HCT116 (cell line): Measurements from ENCODE around the gene IL1B. TPM values are rescaled to one million over a fixed set of nuclear protein-coding genes. Genes with fewer than 3 reads are reported as not detected.

Source experiments
- ATAC-seq: fragments of 200-7000 bp; cut with Tn5 transposase; 2 replicates; pipeline ENCODE4 v1.9.1; 2020; ENCODE audit warnings: mild to moderate bottlenecking, moderate library complexity
- BruUV-seq: library from RNA; stranded (reverse); fragments of 400-500 nt; replicated peaks from 2 replicates; lab custom pipeline; 2021; lab: Mats Ljungman, UMichigan
- CTCF ChIA-PET: fragments of 300-600 bp; sonication (Branson Sonifier 250); formaldehyde crosslinking; loops from one replicate; lab custom pipeline; 2021; ENCODE audit warnings: antibody characterized with exemption; lab: Charles Lee
- POLR2A ChIA-PET: fragments of 300-600, 350-600 bp; sonication (Branson Sonifier 250); formaldehyde crosslinking; loops from one replicate; lab custom pipeline; 2021; ENCODE audit warnings: antibody characterized with exemption; lab: Charles Lee
- RAD21 ChIA-PET, 2 experiments: fragments of 300-600 bp; sonication (Branson Sonifier 250); formaldehyde crosslinking; loops; one replicate each; lab custom pipeline; 2023; ENCODE audit warnings: low total read pairs in 2 of 2; ENCODE audit not compliant: uncharacterized antibody in 2 of 2, unreplicated experiment in 2 of 2, low non-redundant PET in 1 of 2; lab: Charles Lee
- DNase-seq: peaks from one replicate; pipeline ENCODE4 v3.0.0-alpha.2; 2010; ENCODE audit warnings: low read depth, low spot score
- H2AFZ ChIP-seq: fragments of 200-600 bp; shearing (Covaris generic), sonication (generic); 2 replicates; pipeline ENCODE4 v1.6.1; 2017; ENCODE audit warnings: low read depth, mixed run types, mixed read lengths, antibody characterized with exemption, low read length; ENCODE audit not compliant: poor library complexity, severe bottlenecking
- H3K27ac ChIP-seq: 2 replicates; pipeline ENCODE4 v1.5.1; 2012; ENCODE audit warnings: low read depth, low read length
- H3K27me3 ChIP-seq: fragments of 200-600 bp; sonication (generic); 2 replicates; pipeline ENCODE4 v1.6.1; 2016; ENCODE audit warnings: mixed run types, low read length, mixed read lengths; ENCODE audit not compliant: insufficient read depth
- H3K36me3 ChIP-seq, 2 experiments: fragments of 200-500 bp in 1 of 2; fragments of 200-600 bp in 1 of 2; sonication (Bioruptor generic) in 1 of 2; sonication (generic) in 1 of 2; 2 replicates each; pipeline versions ENCODE4 v1.5.1 to v1.6.1; 2014 to 2016; ENCODE audit warnings: low read length in 2 of 2, inconsistent platforms in 1 of 2, mixed read lengths in 1 of 2, mixed run types in 1 of 2; ENCODE audit not compliant: insufficient read depth in 2 of 2, control insufficient read depth in 1 of 2
- H3K4me1 ChIP-seq, 2 experiments: fragments of 200-600 bp in 1 of 2; sonication (generic) in 1 of 2; 2 replicates each; pipeline versions ENCODE4 v1.5.1 to v1.6.1; 2012 to 2017; ENCODE audit warnings: low read length in 2 of 2, inconsistent platforms in 1 of 2, mild to moderate bottlenecking in 1 of 2, mixed read lengths in 1 of 2, mixed run types in 1 of 2, moderate library complexity in 1 of 2; ENCODE audit not compliant: insufficient read depth in 2 of 2, control insufficient read depth in 1 of 2
- H3K4me2 ChIP-seq: fragments of 200-600 bp; sonication (generic); 2 replicates; pipeline ENCODE4 v1.6.1; 2017; ENCODE audit warnings: mixed run types, low read length, mixed read lengths
- H3K4me3 ChIP-seq, 2 experiments: fragments of 200-600 bp in 1 of 2; sonication (generic) in 1 of 2; replicated peaks in 1 of 2; 2 replicates each; pipeline ENCODE4 v1.5.1; 2011 to 2016; ENCODE audit warnings: low read length in 2 of 2, control low read depth in 1 of 2, low read depth in 1 of 2, mild to moderate bottlenecking in 1 of 2, mixed read lengths in 1 of 2, mixed run types in 1 of 2
- H3K79me2 ChIP-seq: fragments of 200-600 bp; sonication (generic); 2 replicates; pipeline ENCODE4 v1.6.1; 2017; ENCODE audit warnings: mild to moderate bottlenecking, mixed run types, low read length, moderate library complexity, mixed read lengths; ENCODE audit not compliant: insufficient read depth
- H3K9ac ChIP-seq: fragments of 200-600 bp; sonication (generic); 2 replicates; pipeline ENCODE4 v1.6.1; 2016; ENCODE audit warnings: low read length, mixed read lengths
- H3K9me2 ChIP-seq: fragments of 200-600 bp; sonication (generic), shearing (Covaris generic); 2 replicates; pipeline ENCODE4 v1.6.1; 2017; ENCODE audit warnings: mixed run types, mild to moderate bottlenecking, moderate library complexity; ENCODE audit not compliant: insufficient read depth
- H3K9me3 ChIP-seq, 2 experiments: fragments of 200-500 bp in 1 of 2; fragments of 200-600 bp in 1 of 2; sonication (Bioruptor generic) in 1 of 2; sonication (generic) in 1 of 2; 2 replicates each; pipeline ENCODE4 v1.6.1; 2014 to 2017; ENCODE audit warnings: low read length in 2 of 2, mixed read lengths in 2 of 2, inconsistent platforms in 1 of 2, low read depth in 1 of 2, mild to moderate bottlenecking in 1 of 2, mixed run types in 1 of 2, moderate library complexity in 1 of 2; ENCODE audit not compliant: control insufficient read depth in 1 of 2, insufficient read depth in 1 of 2
- H4K20me1 ChIP-seq: fragments of 200-600 bp; sonication (generic), shearing (Covaris generic); 2 replicates; pipeline ENCODE4 v1.6.1; 2017; ENCODE audit warnings: mixed run types, mild to moderate bottlenecking, moderate library complexity; ENCODE audit not compliant: insufficient read depth
- CBX3 ChIP-seq: IDR thresholded peaks from 2 replicates; pipeline ENCODE4 v1.6.1; 2012; ENCODE audit warnings: low read depth
- EZH2phosphoT487 ChIP-seq: fragments of 200-600 bp; IDR thresholded peaks from 2 replicates; pipeline ENCODE4 v1.6.1; 2018; ENCODE audit warnings: antibody characterized with exemption, borderline replicate concordance
- FOSL1 ChIP-seq: IDR thresholded peaks from 2 replicates; pipeline ENCODE4 v1.6.1; 2012; ENCODE audit warnings: low read depth
- POLR2A ChIP-seq: IDR thresholded peaks from 2 replicates; pipeline ENCODE4 v1.7.0; 2011; ENCODE audit warnings: borderline replicate concordance; ENCODE audit not compliant: insufficient read depth, insufficient read length; ENCODE audit errors: extremely low read depth
- POLR2AphosphoS5 ChIP-seq: IDR thresholded peaks from 2 replicates; pipeline ENCODE4 v1.6.1; 2011; ENCODE audit warnings: mild to moderate bottlenecking, low read depth, low read length, moderate library complexity
- SIN3A ChIP-seq: IDR thresholded peaks from 2 replicates; pipeline ENCODE4 v1.6.1; 2012; ENCODE audit warnings: low read depth
- SP1 ChIP-seq: IDR thresholded peaks from 2 replicates; pipeline ENCODE4 v1.6.1; 2012; ENCODE audit warnings: low read depth
- ZNF274 ChIP-seq: fragments of 200-500 bp; sonication (Bioruptor generic); IDR thresholded peaks from 2 replicates; pipeline ENCODE4 v1.6.1; 2014; ENCODE audit warnings: mild to moderate bottlenecking, low read depth, low read length, inconsistent platforms
- intact Hi-C: fragments of 100-400 bp; cut with micrococcal nuclease; formaldehyde crosslinking; loops from 2 replicates; pipeline ENCODE4 v1.10.0; 2022
- total RNA-seq: library from RNA; stranded (reverse); gene quantifications from one replicate; pipeline ENCODE4 v1.2.1, GENCODE V29; 2021; ENCODE audit not compliant: unreplicated experiment
- TF ChIP-seq, protein P1 (sequence below), 3 experiments: fragments of 200-600 bp in 1 of 3; sonication (generic) in 1 of 3; IDR thresholded peaks in 2 of 3; conservative IDR thresholded peaks in 1 of 3; 2 replicates each; pipeline ENCODE4 v1.5.1; 2012 to 2017; ENCODE audit warnings: low read depth in 2 of 3, low read length in 2 of 3, antibody characterized with exemption in 1 of 3, borderline replicate concordance in 1 of 3, control low read depth in 1 of 3, mild to moderate bottlenecking in 1 of 3, mixed read lengths in 1 of 3, mixed run types in 1 of 3, moderate library complexity in 1 of 3; ENCODE audit not compliant: insufficient read depth in 1 of 3
- TF ChIP-seq, protein P2 (sequence below): IDR thresholded peaks from 2 replicates; pipeline ENCODE4 v1.6.1; 2012

The IL1B gene
- total RNA-seq, 1 experiment from 2014 or later, result not detected

DNA sequence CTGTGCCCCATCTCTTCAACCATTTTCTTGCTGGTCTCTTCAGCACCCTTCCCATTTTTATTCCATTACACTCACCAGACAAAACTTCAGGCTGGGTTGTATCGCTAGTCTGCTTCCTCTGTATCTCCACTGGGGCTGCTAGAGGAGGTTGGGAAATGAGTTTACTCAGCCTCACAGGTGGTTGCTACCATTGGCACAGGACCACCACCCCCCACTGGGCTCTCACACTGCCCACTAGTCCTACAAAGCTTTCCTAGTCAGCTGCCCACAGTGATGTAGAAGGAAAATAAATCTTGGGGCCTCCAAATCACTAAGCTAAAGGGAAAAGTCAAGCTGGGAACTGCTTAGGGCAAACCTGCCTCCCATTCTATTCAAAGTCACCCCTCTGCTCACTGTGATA is 12.3 kb upstream of the IL1B start:
- no peaks in the 10 kb centered on the region for H3K36me3 ChIP-seq
- ATAC-seq, result no peak
- no peak overlapping the region for H3K27ac ChIP-seq
- no peak overlapping the region for H3K4me3 ChIP-seq
- intact Hi-C loops, result no loop called here
- no peaks in the 10 kb centered on the region for H4K20me1 ChIP-seq
- H3K79me2 ChIP-seq, result no peaks in the 10 kb centered on the region
- DNase-seq, result no peak
- BruUV-seq, result no TSS peak
- ChIA-PET CTCF (no interaction called here), POLR2A (no interaction called here), RAD21 (no interaction called here)
- TF ChIP-seq POLR2A, result no peak
- TF ChIP-seq CBX3, result no peak
- TF ChIP-seq, protein P1, sequence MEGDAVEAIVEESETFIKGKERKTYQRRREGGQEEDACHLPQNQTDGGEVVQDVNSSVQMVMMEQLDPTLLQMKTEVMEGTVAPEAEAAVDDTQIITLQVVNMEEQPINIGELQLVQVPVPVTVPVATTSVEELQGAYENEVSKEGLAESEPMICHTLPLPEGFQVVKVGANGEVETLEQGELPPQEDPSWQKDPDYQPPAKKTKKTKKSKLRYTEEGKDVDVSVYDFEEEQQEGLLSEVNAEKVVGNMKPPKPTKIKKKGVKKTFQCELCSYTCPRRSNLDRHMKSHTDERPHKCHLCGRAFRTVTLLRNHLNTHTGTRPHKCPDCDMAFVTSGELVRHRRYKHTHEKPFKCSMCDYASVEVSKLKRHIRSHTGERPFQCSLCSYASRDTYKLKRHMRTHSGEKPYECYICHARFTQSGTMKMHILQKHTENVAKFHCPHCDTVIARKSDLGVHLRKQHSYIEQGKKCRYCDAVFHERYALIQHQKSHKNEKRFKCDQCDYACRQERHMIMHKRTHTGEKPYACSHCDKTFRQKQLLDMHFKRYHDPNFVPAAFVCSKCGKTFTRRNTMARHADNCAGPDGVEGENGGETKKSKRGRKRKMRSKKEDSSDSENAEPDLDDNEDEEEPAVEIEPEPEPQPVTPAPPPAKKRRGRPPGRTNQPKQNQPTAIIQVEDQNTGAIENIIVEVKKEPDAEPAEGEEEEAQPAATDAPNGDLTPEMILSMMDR (IDR thresholded peaks at IDR 0.05 in 2 of 3, conservative IDR thresholded peaks at IDR 0.05 in 1 of 3; ENCODE audit: borderline replicate concordance in 1 of 3, insufficient read depth in 1 of 3, low read depth in 2 of 3, low read length in 2 of 3), result no peak
- TF ChIP-seq SP1, result no peak
- H3K9me3 ChIP-seq, result no peaks in the 10 kb centered on the region
- H3K4me1 ChIP-seq, result no peaks in the 10 kb centered on the region
- H3K9ac ChIP-seq, result no peak overlapping the region
- no peaks in the 10 kb centered on the region for H3K27me3 ChIP-seq
- no peak overlapping the region for H3K4me2 ChIP-seq
- H2AFZ ChIP-seq, result no peak overlapping the region
- no peaks in the 10 kb centered on the region for H3K9me2 ChIP-seq

DNA sequence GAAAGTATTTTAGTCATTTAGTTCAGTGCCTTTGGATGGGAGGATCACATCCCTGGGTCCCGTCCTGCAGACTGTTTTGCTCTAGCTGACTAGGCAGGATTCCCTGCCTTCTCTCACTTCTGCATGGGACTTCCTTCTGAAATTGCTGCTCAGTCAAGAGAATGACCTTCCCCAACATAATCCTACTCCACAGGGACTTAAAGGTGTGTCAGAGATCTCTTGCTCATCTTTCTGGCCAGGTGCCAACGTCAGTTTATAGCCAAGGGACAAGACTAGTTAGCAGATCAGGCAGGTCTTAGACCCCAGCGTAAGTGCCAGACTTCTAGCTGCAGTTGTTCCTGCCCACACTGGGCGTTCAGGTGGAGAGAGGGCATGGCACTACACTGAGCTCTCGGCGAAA is 9.5 kb upstream of the IL1B start:
- intact Hi-C loops, result no loop called here
- Histone ChIP-seq H3K36me3 (no peaks in the 10 kb centered on the region), H3K27me3 (peaks cover 7% of the 10 kb centered on the region; the same call in 1 of the 2 replicates), H3K27ac (no peak overlapping the region), H3K9ac (no peak overlapping the region), H3K9me3 (no peaks in the 10 kb centered on the region), H3K4me2 (no peak overlapping the region), H3K79me2 (no peaks in the 10 kb centered on the region), H3K9me2 (no peaks in the 10 kb centered on the region), H3K4me3 (no peak overlapping the region)
- DNase-seq (no peak), ATAC-seq (no peak)
- RAD21 ChIA-PET, result no interaction called here
- TF ChIP-seq POLR2AphosphoS5 (no peak), EZH2phosphoT487 (no peak), FOSL1 (no peak), CBX3 (no peak), ZNF274 (no peak), SIN3A (no peak)
- TF ChIP-seq, protein P2, sequence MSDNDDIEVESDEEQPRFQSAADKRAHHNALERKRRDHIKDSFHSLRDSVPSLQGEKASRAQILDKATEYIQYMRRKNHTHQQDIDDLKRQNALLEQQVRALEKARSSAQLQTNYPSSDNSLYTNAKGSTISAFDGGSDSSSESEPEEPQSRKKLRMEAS, result no peak
- TF ChIP-seq, all 23 proteins: peak for 0
- BruUV-seq, result no TSS peak
- ChIA-PET CTCF (no interaction called here), POLR2A (no interaction called here)
- Histone ChIP-seq H4K20me1 (no peaks in the 10 kb centered on the region), H3K4me1 (no peaks in the 10 kb centered on the region), H2AFZ (no peak overlapping the region)
